Kidney (tissue), 14 donors: Measurements from ENCODE around the gene PPME1. TPM values are rescaled to one million over a fixed set of nuclear protein-coding genes. Genes with fewer than 3 reads are reported as not detected.

Experiments used
- DNase-seq, 5 donors: peaks; one replicate each; pipeline ENCODE4 v3.0.0-alpha.2; 2013 to 2020
- FAIRE-seq: peaks from 2 replicates; lab custom pipeline; 2012; peaks lifted over from hg19 to GRCh38; lab: Jason Lieb, UNC
- H3K27ac ChIP-seq, 2 donors: one replicate each; pipeline ENCODE4 v1.7.0; 2013; ENCODE audit warnings: low read depth in 2 of 2, low read length in 2 of 2, inconsistent platforms in 1 of 2
- H3K27me3 ChIP-seq: one replicate; pipeline ENCODE4 v1.7.1; 2013; ENCODE audit warnings: low read length, inconsistent platforms; ENCODE audit not compliant: control insufficient read depth, insufficient read depth
- H3K36me3 ChIP-seq, 3 donors: one replicate each; pipeline versions ENCODE4 v1.7.0 to v1.7.1; 2013; ENCODE audit warnings: low read length in 3 of 3, control low read depth in 1 of 3, inconsistent platforms in 1 of 3; ENCODE audit not compliant: insufficient read depth in 3 of 3, control insufficient read depth in 2 of 3
- H3K4me1 ChIP-seq, 3 donors: one replicate each; pipeline versions ENCODE4 v1.7.0 to v1.7.1; 2013; ENCODE audit warnings: low read length in 3 of 3, inconsistent platforms in 1 of 3, low read depth in 1 of 3; ENCODE audit not compliant: control insufficient read depth in 2 of 3, insufficient read depth in 2 of 3
- H3K4me3 ChIP-seq, 3 donors: one replicate each; pipeline versions ENCODE4 v1.7.0 to v1.8.1; 2013; ENCODE audit warnings: low read length in 3 of 3, control low read depth in 1 of 3, inconsistent platforms in 1 of 3
- H3K9ac ChIP-seq, 3 donors: one replicate each; pipeline versions ENCODE4 v1.7.0 to v1.7.1; 2013; ENCODE audit warnings: low read length in 3 of 3, control low read depth in 1 of 3, inconsistent platforms in 1 of 3
- H3K9me3 ChIP-seq, 3 donors: one replicate each; pipeline versions ENCODE4 v1.7.0 to v1.7.1; 2013; ENCODE audit warnings: low read length in 3 of 3, control low read depth in 1 of 3, inconsistent platforms in 1 of 3; ENCODE audit not compliant: control insufficient read depth in 2 of 3, insufficient read depth in 1 of 3
- CTCF ChIP-seq: IDR thresholded peaks from 3 replicates; pipeline ENCODE4 v1.5.1; 2012; ENCODE audit warnings: mild to moderate bottlenecking, moderate library complexity, borderline replicate concordance; ENCODE audit not compliant: insufficient read depth; ENCODE audit errors: extremely low read depth
- intact Hi-C: fragments of 100-400 bp; cut with DNase I; formaldehyde crosslinking; loops from one replicate; pipeline ENCODE4 v1.11.1; 2022
- polyA plus RNA-seq: library from polyadenylated mRNA; stranded (reverse); fragments of 350-450 nt; fragmentation: Illumina TruSeq; extraction: RNeasy Lipid Tissue Mini Kit (QIAGEN cat#74804); gene quantifications from one replicate; pipeline ENCODE4 v1.2.3, GENCODE V29; 2014; ENCODE audit warnings: low read depth, low replicate concordance; ENCODE audit not compliant: insufficient read depth
- total RNA-seq: library from RNA; stranded (reverse); fragmentation: NEBNext Ultra II Directional; extraction: Animal tissue kit (Norgen Biotek cat#: 25700); gene quantifications from one replicate; pipeline ENCODE4 v1.2.1, GENCODE V29; 2021
- donor health status: control.
- donor health status: control.
- donor health status: control.
- donor health status: control.
- donor health status: control.
- donor health status: DM: yes; HTN: yes; CAD: no.
- donor health status: Normal renal cell carcinoma (clear cell type).

The PPME1 gene
- total and polyA plus RNA-seq, 2 donors from 2014 or later, result 34.1 to 40.8 TPM

- no peak overlapping the region for H3K27ac ChIP-seq
- DNase-seq (no peak), FAIRE-seq (no peak)
- intact Hi-C loops, result no loop called here
- TF ChIP-seq CTCF, result no peak
- H3K27me3 ChIP-seq, result no peaks in the 10 kb centered on the region
- no peaks in the 10 kb centered on the region for H3K36me3 ChIP-seq
- H3K4me1 ChIP-seq, result no peaks in the 10 kb centered on the region
- H3K9ac ChIP-seq, result no peak overlapping the region
- no peak overlapping the region for H3K4me3 ChIP-seq
- no peaks in the 10 kb centered on the region for H3K9me3 ChIP-seq
These were observed 101.2 kb downstream of the PPME1 start for GRCh38 chr11:74272276-74272675.

GRCh38 chr11:74276581-74276980, 105.5 kb downstream of the PPME1 start:
- H3K9ac ChIP-seq, result no peak overlapping the region
- TF ChIP-seq CTCF, result no peak
- H3K9me3 ChIP-seq, result no peaks in the 10 kb centered on the region
- no peaks in the 10 kb centered on the region for H3K4me1 ChIP-seq
- H3K27ac ChIP-seq, result no peak overlapping the region
- DNase-seq, result no peak
- no peaks in the 10 kb centered on the region for H3K36me3 ChIP-seq
- FAIRE-seq, result no peak
- H3K4me3 ChIP-seq, result no peak overlapping the region
- H3K27me3 ChIP-seq, result no peaks in the 10 kb centered on the region
- intact Hi-C loops, result no loop called here

- Histone ChIP-seq H3K4me3 (no peak overlapping the region), H3K36me3 (no peaks in the 10 kb centered on the region), H3K9me3 (no peaks in the 10 kb centered on the region), H3K9ac (no peak overlapping the region), H3K27me3 (no peaks in the 10 kb centered on the region), H3K4me1 (no peaks in the 10 kb centered on the region), H3K27ac (no peak overlapping the region)
- intact Hi-C loops, result no loop called here
- no peak for FAIRE-seq
- TF ChIP-seq CTCF, result no peak
- no peak for DNase-seq
These were observed 107.0 kb downstream of the PPME1 start for GRCh38 chr11:74278103-74278502.

- Histone ChIP-seq H3K27ac (no peak overlapping the region), H3K9me3 (no peaks in the 10 kb centered on the region), H3K27me3 (no peaks in the 10 kb centered on the region), H3K9ac (no peak overlapping the region), H3K4me1 (no peaks in the 10 kb centered on the region), H3K36me3 (no peaks in the 10 kb centered on the region), H3K4me3 (no peak overlapping the region)
- no peak for TF ChIP-seq CTCF
- DNase-seq, result peak in 1 of 5 donors; percentile 19
- no peak for FAIRE-seq
- intact Hi-C loops, result no loop called here
These were observed 107.7 kb downstream of the PPME1 start for GRCh38 chr11:74278721-74279161.
